Esophagus squamous epithelium (tissue), 4 donors: ENCODE data around the gene DENND6B.
"Not testable (repeated sequence)": the region's sequence is repeated elsewhere in the genome, so short reads cannot be mapped to it uniquely, and the experiment has no call there.

Experiments used
- CTCF ChIP-seq, 6 experiments: fragments of 450-650 bp in 4 of 6; fragments of 200-600 bp in 2 of 6; sonication (generic) in 2 of 6; IDR thresholded peaks; one replicate each; pipeline ENCODE4 v1.5.1; 2016 to 2019; ENCODE audit warnings: antibody characterized with exemption in 6 of 6, mild to moderate bottlenecking in 4 of 6, moderate library complexity in 4 of 6
- POLR2A ChIP-seq, 4 donors: fragments of 450-650 bp; IDR thresholded peaks; one replicate each; pipeline ENCODE4 v1.6.1; 2017; ENCODE audit warnings: antibody characterized with exemption in 4 of 4, mild to moderate bottlenecking in 4 of 4, moderate library complexity in 3 of 4

GRCh38 chr22:50322382-50323104 lies 4.3 kb downstream of the DENND6B start:
- TF ChIP-seq CTCF, POLR2A (IDR thresholded peaks at IDR 0.05): not testable (repeated sequence)
